MM.1S (cell line): ENCODE data around the gene RASGRP4.

ENCODE experiments used
- DNase-seq: peaks from one replicate; pipeline ENCODE4 v3.0.0-alpha.2; 2015
- H2AFZ ChIP-seq: fragments of 300-600 bp; sonication (generic); 2 replicates; pipeline ENCODE4 v1.6.0; 2016; ENCODE audit warnings: antibody characterized with exemption, low read length
- H3F3A ChIP-seq: fragments of 300-600 bp; sonication (generic); 2 replicates; pipeline ENCODE4 v1.6.1; 2016; ENCODE audit warnings: mild to moderate bottlenecking, antibody characterized with exemption, low read length, moderate library complexity, mixed read lengths; ENCODE audit not compliant: insufficient read depth
- H3K27ac ChIP-seq: fragments of 300-600 bp; sonication (generic); 2 replicates; pipeline ENCODE4 v1.5.1; 2016; ENCODE audit warnings: mild to moderate bottlenecking, low read length
- H3K27me3 ChIP-seq: fragments of 300-600 bp; sonication (generic); replicated peaks from 2 replicates; pipeline ENCODE4 v1.6.0; 2016; ENCODE audit warnings: low read length; ENCODE audit not compliant: insufficient read depth
- H3K36me3 ChIP-seq: fragments of 300-600 bp; sonication (generic); replicated peaks from 2 replicates; pipeline ENCODE4 v1.6.1; 2016; ENCODE audit warnings: mild to moderate bottlenecking, low read length, mixed read lengths; ENCODE audit not compliant: insufficient read depth
- H3K4me1 ChIP-seq: fragments of 300-600 bp; sonication (generic); 2 replicates; pipeline ENCODE4 v1.6.1; 2016; ENCODE audit warnings: low read length, mixed read lengths
- H3K4me2 ChIP-seq: fragments of 300-600 bp; sonication (generic); 2 replicates; pipeline ENCODE4 v1.6.0; 2016; ENCODE audit warnings: low read depth, low read length
- H3K4me3 ChIP-seq: fragments of 300-600 bp; sonication (generic); 2 replicates; pipeline ENCODE4 v1.5.1; 2016; ENCODE audit warnings: low read length, mixed read lengths
- H3K79me2 ChIP-seq: fragments of 300-600 bp; sonication (generic); 2 replicates; pipeline ENCODE4 v1.6.1; 2016; ENCODE audit warnings: mixed run types, low read length, mixed read lengths
- H3K9ac ChIP-seq: fragments of 300-600 bp; sonication (generic); 2 replicates; pipeline ENCODE4 v1.6.1; 2016; ENCODE audit warnings: low read length, mixed read lengths
- H3K9me2 ChIP-seq: fragments of 300-600 bp; sonication (generic); replicated peaks from 2 replicates; pipeline ENCODE4 v1.6.1; 2016; ENCODE audit warnings: mild to moderate bottlenecking, low read length, mixed read lengths; ENCODE audit not compliant: insufficient read depth
- H3K9me3 ChIP-seq: fragments of 300-600 bp; sonication (generic); replicated peaks from 2 replicates; pipeline ENCODE4 v1.6.1; 2016; ENCODE audit warnings: mild to moderate bottlenecking, low read length, mixed read lengths; ENCODE audit not compliant: insufficient read depth
- H4K20me1 ChIP-seq: fragments of 300-600 bp; sonication (generic); 2 replicates; pipeline ENCODE4 v1.6.1; 2016; ENCODE audit warnings: mild to moderate bottlenecking, low read length, moderate library complexity, mixed read lengths; ENCODE audit not compliant: insufficient read depth
- EZH2 ChIP-seq: fragments of 300-600 bp; sonication (generic); optimal IDR thresholded peaks from 2 replicates; pipeline ENCODE3; 2017; ENCODE audit warnings: low read depth, mild to moderate bottlenecking, antibody characterized with exemption, low read length, mixed read lengths
- EZH2phosphoT487 ChIP-seq: fragments of 300-600 bp; sonication (generic); IDR thresholded peaks from 2 replicates; pipeline ENCODE4 v1.6.1; 2018; ENCODE audit warnings: antibody characterized with exemption, low read length
- TF ChIP-seq, protein P1 (sequence below): fragments of 300-600 bp; sonication (generic); IDR thresholded peaks from 2 replicates; pipeline ENCODE4 v1.5.1; 2016; ENCODE audit warnings: antibody characterized with exemption, low read length, mixed read lengths

RASGRP4 gene

DNA sequence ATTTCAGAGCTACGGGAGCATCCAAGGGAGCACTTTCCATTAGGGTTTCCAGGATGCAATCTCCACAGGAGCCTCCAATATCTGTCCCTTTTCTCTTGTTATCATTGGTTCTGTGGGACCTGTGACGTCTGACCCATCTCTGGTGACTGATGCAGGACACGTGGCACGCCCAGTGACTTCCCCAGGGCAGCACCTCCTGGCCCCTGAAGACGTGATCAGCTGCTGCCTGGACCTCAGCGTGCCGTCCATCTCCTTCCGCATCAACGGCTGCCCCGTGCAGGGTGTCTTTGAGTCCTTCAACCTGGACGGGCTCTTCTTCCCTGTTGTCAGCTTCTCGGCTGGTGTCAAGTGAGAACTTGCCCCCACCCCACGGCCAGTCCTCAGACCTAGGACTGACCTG is 33.0 kb upstream of the RASGRP4 start:
- Histone ChIP-seq H4K20me1 (no peaks in the 10 kb centered on the region), H3K4me3 (no peak overlapping the region), H3K4me2 (no peak overlapping the region), H2AFZ (no peak overlapping the region), H3F3A (no peaks in the 10 kb centered on the region), H3K4me1 (no peaks in the 10 kb centered on the region), H3K36me3 (no peaks in the 10 kb centered on the region), H3K9me3 (no peaks in the 10 kb centered on the region), H3K79me2 (no peaks in the 10 kb centered on the region), H3K27ac (no peak overlapping the region), H3K27me3 (peaks cover 57% of the 10 kb centered on the region), H3K9ac (no peak overlapping the region), H3K9me2 (no peaks in the 10 kb centered on the region)
- no peak for TF ChIP-seq EZH2phosphoT487
- TF ChIP-seq EZH2, result no peak
- TF ChIP-seq, protein P1, sequence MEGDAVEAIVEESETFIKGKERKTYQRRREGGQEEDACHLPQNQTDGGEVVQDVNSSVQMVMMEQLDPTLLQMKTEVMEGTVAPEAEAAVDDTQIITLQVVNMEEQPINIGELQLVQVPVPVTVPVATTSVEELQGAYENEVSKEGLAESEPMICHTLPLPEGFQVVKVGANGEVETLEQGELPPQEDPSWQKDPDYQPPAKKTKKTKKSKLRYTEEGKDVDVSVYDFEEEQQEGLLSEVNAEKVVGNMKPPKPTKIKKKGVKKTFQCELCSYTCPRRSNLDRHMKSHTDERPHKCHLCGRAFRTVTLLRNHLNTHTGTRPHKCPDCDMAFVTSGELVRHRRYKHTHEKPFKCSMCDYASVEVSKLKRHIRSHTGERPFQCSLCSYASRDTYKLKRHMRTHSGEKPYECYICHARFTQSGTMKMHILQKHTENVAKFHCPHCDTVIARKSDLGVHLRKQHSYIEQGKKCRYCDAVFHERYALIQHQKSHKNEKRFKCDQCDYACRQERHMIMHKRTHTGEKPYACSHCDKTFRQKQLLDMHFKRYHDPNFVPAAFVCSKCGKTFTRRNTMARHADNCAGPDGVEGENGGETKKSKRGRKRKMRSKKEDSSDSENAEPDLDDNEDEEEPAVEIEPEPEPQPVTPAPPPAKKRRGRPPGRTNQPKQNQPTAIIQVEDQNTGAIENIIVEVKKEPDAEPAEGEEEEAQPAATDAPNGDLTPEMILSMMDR, result no peak
- DNase-seq, result no peak

DNA sequence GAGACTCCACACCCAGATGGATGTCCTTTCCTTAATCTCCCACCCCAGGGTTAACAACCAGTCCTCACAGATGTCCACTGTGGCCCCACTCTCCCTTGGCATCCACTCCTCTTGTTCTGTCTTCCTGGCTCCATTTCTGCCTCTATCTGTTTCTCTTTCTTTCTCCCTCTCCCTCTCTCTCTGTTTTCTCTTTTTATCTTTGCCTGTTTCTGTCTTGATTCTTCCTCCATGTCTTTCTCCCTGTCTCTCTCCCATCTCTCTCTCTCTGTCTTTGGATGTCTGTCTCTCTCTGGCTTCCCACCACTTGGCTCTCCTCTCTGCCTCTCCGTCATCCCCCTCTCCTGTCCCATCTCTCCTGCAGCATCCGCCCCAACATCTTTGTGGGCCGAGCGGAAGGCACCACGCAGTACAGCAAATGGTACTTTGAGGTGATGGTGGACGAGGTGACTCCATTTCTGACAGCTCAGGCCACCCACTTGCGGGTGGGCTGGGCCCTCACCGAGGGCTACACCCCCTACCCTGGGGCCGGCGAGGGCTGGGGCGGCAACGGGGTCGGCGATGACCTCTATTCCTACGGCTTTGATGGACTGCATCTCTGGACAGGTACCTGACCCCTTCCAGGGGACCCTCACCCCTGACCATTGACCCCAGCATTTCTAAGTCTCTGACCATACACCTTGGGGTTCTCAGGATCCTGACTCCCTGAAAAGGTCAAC is 31.8 kb upstream of the RASGRP4 start:
- Histone ChIP-seq H4K20me1 (no peaks in the 10 kb centered on the region), H3K4me3 (no peak overlapping the region), H3K36me3 (no peaks in the 10 kb centered on the region), H3K79me2 (no peaks in the 10 kb centered on the region), H3K9me3 (no peaks in the 10 kb centered on the region), H3K9me2 (no peaks in the 10 kb centered on the region), H3K27ac (no peak overlapping the region), H3F3A (no peaks in the 10 kb centered on the region), H3K27me3 (peaks cover 57% of the 10 kb centered on the region), H3K9ac (no peak overlapping the region), H2AFZ (no peak overlapping the region), H3K4me2 (no peak overlapping the region), H3K4me1 (no peaks in the 10 kb centered on the region)
- TF ChIP-seq EZH2phosphoT487, result no peak
- no peak for TF ChIP-seq EZH2
- TF ChIP-seq, protein P1, result no peak
- DNase-seq, result no peak

GRCh38 chr19:38457202-38457601 is 31.2 kb upstream of the RASGRP4 start:
- no peaks in the 10 kb centered on the region for H4K20me1 ChIP-seq

More at GRCh38 chr19:38457202-38457601, 31.2 kb upstream of the RASGRP4 start:
- TF ChIP-seq EZH2phosphoT487 (no peak), EZH2 (no peak)
- TF ChIP-seq, protein P1, result no peak
- Histone ChIP-seq H3K9ac (no peak overlapping the region), H3K79me2 (no peaks in the 10 kb centered on the region), H3K9me3 (no peaks in the 10 kb centered on the region), H3K36me3 (no peaks in the 10 kb centered on the region), H3K27me3 (peaks cover 54% of the 10 kb centered on the region), H3K4me2 (no peak overlapping the region), H3K4me3 (no peak overlapping the region), H3F3A (no peaks in the 10 kb centered on the region), H3K9me2 (no peaks in the 10 kb centered on the region), H2AFZ (no peak overlapping the region), H3K4me1 (no peaks in the 10 kb centered on the region), H3K27ac (no peak overlapping the region)
- no peak for DNase-seq
